ENCODE results near the gene MYO7A.

GRCh38 chr11:77125191-77125590 lies 2.9 kb upstream of the MYO7A start:
- TF ChIP-seq CTCF (IDR thresholded peaks at IDR 0.05; ENCODE audit: control extremely low read depth in 1 of 3, insufficient read depth in 1 of 3, low read depth in 1 of 3, low read length in 3 of 3): no peak
- no peak for TF ChIP-seq KDM1A (IDR thresholded peaks at IDR 0.05; ENCODE audit: borderline replicate concordance, low read length)
- TF ChIP-seq FOSL1 (IDR thresholded peaks at IDR 0.05; ENCODE audit: insufficient read depth, low read depth, low read length): no peak
- no peak for TF ChIP-seq ATF2 (IDR thresholded peaks at IDR 0.05; ENCODE audit: low read length)
- TF ChIP-seq CHD2 (IDR thresholded peaks at IDR 0.05; ENCODE audit: low read length): no peak
- no peak for TF ChIP-seq POLR2A (IDR thresholded peaks at IDR 0.05; ENCODE audit: control extremely low read depth in 1 of 2, low read depth in 2 of 2, low read length in 2 of 2)
- no peak for TF ChIP-seq POLR2AphosphoS5 (IDR thresholded peaks at IDR 0.05; ENCODE audit: low read depth, low read length)
- TF ChIP-seq TCF12 (IDR thresholded peaks at IDR 0.05; ENCODE audit: low read depth, low read length): no peak
- no peak for TF ChIP-seq MAX (IDR thresholded peaks at IDR 0.05)
- TF ChIP-seq JUN (IDR thresholded peaks at IDR 0.05; ENCODE audit: low read depth, low read length): no peak
- no peak for TF ChIP-seq YY1 (IDR thresholded peaks at IDR 0.05; ENCODE audit: low read depth, low read length)
- TF ChIP-seq SP1 (IDR thresholded peaks at IDR 0.05; ENCODE audit: low read depth, low read length): no peak
